ENCODE results near the gene YIPF2.

- no peak for TF ChIP-seq CTCF (IDR thresholded peaks at IDR 0.05)
- no peak for TF ChIP-seq POLR2A (IDR thresholded peaks at IDR 0.05)
These were observed 33.6 kb downstream of the YIPF2 start for GRCh38 chr19:10894911-10895213.

All from Peyer's patch (tissue), 4 donors.